Activated CD8-positive, alpha-beta memory T cell treated with anti-CD3 and anti-CD28 coated beads, Interleukin-2, amount 50 U/mL, for 48 hours (primary cell): ENCODE data around the gene ZNF141.
"Not testable (repeated sequence)": the region's sequence is repeated elsewhere in the genome, so short reads cannot be mapped to it uniquely, and the experiment has no call there.

Experiments used
- DNase-seq: peaks from one replicate; pipeline ENCODE4 v3.0.0-alpha.2; 2020

Gene ZNF141

DNA sequence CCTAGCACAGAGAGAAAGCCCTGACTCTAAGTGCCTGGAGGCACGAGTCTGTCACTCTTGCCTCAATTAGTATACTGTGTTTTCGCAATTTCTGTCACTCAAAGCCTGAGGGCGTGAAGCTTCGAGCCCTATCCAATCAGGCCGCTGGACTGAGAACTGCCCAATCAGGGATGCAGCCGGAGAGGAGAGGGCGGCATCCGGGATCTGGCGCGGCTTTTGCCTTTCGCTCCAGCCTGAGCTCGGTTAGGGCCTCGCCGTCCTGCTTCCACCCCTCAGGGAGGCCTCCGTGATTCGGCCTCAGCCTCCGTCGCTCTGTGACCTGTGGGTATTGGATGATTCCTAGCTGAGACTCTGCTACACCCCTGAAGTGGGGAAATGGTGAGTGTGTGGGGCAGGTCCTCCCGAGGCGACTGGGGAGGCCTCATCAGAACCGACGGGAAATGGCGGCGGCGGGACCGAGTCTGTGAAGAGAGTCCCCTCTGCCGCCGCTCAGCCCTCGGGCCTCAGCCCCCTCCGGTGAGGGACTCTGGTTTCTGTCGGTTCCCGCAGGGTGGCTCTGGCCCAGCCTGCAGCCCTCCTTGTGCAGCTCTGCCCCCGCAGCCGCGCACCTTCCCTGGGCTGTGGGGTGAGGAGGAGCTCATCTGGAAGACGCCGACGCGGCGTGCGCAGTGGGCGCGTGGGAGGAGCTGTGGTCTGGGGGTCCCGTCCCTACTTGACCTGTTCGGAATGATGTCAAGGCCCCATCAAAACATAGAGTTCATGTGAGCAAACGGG, 48.5 kb downstream of the ZNF141 start:
- no peak for DNase-seq

DNA sequence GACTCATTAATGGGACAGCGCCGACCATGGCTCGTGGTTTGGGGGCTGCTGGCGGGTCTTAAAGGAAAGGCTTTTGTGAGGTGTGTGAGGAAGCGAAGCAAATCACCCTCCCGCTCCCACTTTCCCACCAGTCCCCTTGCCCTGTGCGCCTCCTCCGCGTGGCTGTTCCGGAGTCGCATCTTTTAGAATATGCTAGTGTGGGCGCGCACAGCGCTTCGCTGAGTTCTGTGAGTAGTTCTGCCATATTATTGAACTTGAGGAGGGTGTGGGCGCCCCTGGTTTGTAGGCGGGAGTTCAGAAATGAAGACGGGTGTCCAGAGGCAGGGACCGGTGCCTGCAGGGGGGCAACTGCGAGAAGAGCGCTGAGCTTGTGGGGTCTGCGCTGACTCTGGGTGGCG, 49.1 kb downstream of the ZNF141 start:
- no peak for DNase-seq

DNA sequence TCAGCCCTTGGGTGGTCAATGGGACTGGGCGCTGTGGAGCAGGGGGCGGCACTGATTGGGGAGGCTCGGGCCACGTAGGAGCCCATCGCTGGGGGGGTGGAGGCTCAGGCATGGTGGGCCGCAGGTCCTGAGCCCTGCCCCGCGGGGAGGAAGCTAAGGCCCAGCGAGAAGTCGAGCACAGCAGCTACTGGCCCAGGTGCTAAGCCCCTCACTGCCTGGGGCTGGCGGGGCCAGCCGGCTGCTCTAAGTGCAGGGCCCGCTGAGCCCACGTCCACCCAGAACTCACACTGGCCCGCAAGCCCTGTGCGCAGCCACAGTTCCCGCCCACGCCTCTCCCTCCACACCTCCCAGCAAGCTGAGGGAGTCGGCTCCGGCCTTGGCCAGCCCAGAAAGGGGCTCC, 66.4 kb downstream of the ZNF141 start:
- DNase-seq = no peak

DNA sequence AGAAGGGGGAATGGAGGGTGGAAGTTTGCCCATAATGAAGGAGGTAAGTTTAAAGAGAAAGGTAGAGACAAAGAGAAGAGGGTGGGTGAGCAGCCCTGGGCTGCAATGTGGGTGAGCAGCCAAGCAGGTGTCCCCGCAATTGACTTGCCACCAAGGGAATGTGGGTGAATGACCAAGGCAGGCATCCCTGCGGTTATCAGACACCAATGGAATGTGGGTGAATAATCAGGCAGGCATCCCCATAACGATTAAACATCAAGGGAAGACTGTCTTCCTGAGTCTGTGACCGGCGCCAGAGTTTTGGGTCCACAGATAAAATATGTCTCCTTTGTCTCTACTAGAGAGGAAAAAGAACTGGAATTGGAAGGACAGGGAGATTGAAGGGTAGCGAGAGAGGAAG, 70.7 kb downstream of the ZNF141 start:
- DNase-seq = not testable (repeated sequence)

DNA sequence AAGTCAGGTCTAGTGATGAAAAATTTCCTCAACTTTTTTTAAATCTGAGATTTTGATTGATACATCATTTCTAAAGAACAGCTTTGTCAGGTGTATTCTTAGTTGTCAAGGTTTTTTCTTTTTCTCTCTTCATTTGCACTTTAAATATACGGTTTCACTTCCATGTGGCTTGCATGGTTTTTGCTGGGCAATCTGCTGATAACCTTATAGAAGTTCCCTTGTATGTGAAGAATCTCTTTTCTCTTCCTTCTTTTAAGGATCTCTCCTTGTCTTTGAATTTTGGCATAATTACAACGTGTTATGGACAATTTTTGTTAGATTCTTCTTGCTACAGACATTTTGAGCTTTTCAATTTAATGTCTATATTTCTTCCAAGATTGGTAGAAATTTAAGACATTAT, 85.0 kb downstream of the ZNF141 start:
- no peak for DNase-seq
